Thyroid gland (tissue), 4 donors: ENCODE measurements around the gene INPP5D.

Experiments
- CTCF ChIP-seq, 6 experiments: fragments of 200-600 bp in 3 of 6; fragments of 450-650 bp in 3 of 6; sonication (generic) in 3 of 6; IDR thresholded peaks; one replicate each; pipeline ENCODE4 v1.5.1; 2016 to 2019; ENCODE audit warnings: antibody characterized with exemption in 6 of 6, mild to moderate bottlenecking in 2 of 6, inconsistent platforms in 1 of 6, moderate library complexity in 1 of 6
- POLR2A ChIP-seq, 2 donors: fragments of 450-650 bp; IDR thresholded peaks; one replicate each; pipeline ENCODE4 v1.6.1; 2017; ENCODE audit warnings: antibody characterized with exemption in 2 of 2, mild to moderate bottlenecking in 2 of 2, moderate library complexity in 1 of 2

- TF ChIP-seq CTCF (IDR thresholded peaks at IDR 0.05) (peak; percentile 57 to 94 (median 78)), POLR2A (IDR thresholded peaks at IDR 0.05) (no peak)
Observed at GRCh38 chr2:233053928-233054784, 6.0 kb upstream of the INPP5D start.
